Measurements from ENCODE around the gene PIEZO2.

Gene PIEZO2

DNA sequence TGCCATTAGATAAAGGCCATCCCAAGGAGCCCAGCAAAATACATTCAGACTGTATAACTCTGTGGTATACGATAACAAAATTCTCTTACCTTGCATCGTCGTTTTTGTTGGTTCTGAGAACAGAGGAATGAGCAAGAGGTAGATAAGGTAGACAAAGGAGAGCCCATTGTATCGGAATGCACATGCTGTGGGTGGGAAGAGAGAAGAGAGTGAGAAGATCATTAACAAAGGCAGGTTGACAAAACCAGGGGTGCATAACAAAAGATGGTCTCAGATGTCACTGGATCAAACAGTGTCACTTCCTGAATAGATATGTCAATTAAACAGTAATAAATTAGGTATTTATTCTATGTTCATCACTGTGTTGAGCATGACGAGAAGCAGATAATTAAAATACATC, 83.3 kb downstream of the PIEZO2 start:
- H3K27me3 ChIP-seq (ENCODE audit: control insufficient read depth, low read length), result no peaks in the 10 kb centered on the region
- H3K4me3 ChIP-seq (ENCODE audit: low read length), result no peak overlapping the region
- no peak overlapping the region for H3K4me2 ChIP-seq (ENCODE audit: low read length)
- no peak overlapping the region for H3K27ac ChIP-seq (ENCODE audit: low read depth, low read length)
- no peaks in the 10 kb centered on the region for H3K9me2 ChIP-seq (replicated peaks; ENCODE audit: control insufficient read depth, low read length)
- H3K36me3 ChIP-seq (ENCODE audit: control insufficient read depth, low read length), result no peaks in the 10 kb centered on the region
- H3K9me3 ChIP-seq (ENCODE audit: control insufficient read depth, insufficient read depth, low read length), result no peaks in the 10 kb centered on the region
- no peaks in the 10 kb centered on the region for H3K79me2 ChIP-seq (ENCODE audit: control insufficient read depth, low read length)
- H3K4me1 ChIP-seq (ENCODE audit: control insufficient read depth, low read length), result no peaks in the 10 kb centered on the region
- H4K20me1 ChIP-seq (ENCODE audit: control insufficient read depth, insufficient read depth, low read depth, low read length), result no peaks in the 10 kb centered on the region
- H3F3A ChIP-seq (ENCODE audit: control insufficient read depth, insufficient read depth), result no peaks in the 10 kb centered on the region
- no peak for TF ChIP-seq EZH2phosphoT487 (IDR thresholded peaks at IDR 0.05; ENCODE audit: borderline replicate concordance, low read length)
- TF ChIP-seq, protein P1, sequence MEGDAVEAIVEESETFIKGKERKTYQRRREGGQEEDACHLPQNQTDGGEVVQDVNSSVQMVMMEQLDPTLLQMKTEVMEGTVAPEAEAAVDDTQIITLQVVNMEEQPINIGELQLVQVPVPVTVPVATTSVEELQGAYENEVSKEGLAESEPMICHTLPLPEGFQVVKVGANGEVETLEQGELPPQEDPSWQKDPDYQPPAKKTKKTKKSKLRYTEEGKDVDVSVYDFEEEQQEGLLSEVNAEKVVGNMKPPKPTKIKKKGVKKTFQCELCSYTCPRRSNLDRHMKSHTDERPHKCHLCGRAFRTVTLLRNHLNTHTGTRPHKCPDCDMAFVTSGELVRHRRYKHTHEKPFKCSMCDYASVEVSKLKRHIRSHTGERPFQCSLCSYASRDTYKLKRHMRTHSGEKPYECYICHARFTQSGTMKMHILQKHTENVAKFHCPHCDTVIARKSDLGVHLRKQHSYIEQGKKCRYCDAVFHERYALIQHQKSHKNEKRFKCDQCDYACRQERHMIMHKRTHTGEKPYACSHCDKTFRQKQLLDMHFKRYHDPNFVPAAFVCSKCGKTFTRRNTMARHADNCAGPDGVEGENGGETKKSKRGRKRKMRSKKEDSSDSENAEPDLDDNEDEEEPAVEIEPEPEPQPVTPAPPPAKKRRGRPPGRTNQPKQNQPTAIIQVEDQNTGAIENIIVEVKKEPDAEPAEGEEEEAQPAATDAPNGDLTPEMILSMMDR (IDR thresholded peaks at IDR 0.05; ENCODE audit: low read depth, low read length, poor library complexity, severe bottlenecking), result no peak

DNA sequence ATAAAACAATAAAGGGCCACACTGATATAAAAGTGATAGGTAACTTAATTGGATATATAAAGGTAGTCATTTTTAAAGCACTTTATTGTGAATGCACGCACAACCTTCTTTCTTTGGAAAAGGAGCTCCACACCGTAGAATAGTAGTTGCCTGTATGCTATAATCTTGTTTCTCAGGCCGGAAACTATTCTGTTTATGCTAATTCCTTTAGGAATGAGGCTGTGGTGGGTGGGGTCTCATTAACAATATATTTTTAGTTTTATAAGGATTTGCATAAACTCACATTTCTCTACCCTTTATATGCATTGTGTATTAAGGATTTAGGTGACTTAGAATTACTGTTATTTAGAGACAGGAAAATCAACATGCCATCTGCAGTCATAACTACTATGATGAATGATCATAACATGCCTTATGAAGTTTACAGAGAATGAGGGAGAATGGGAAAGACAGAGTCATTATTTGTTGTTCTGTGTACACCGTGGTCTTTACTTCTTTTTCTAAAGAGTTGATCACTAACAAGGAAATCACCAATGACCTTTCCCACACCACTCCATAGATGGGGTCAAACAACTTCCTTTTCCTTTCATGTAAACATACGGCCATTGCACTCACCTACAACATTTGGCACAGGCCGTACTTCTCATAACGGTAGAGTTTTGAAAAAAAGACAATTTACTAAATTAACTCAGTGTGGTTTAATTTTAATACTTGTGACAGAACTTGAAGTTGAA, 84.5 kb downstream of the PIEZO2 start:
- no peaks in the 10 kb centered on the region for H3K27me3 ChIP-seq (ENCODE audit: control insufficient read depth, low read length)
- H3K9me2 ChIP-seq (replicated peaks; ENCODE audit: control insufficient read depth, low read length), result no peaks in the 10 kb centered on the region
- H4K20me1 ChIP-seq (ENCODE audit: control insufficient read depth, insufficient read depth, low read depth, low read length), result no peaks in the 10 kb centered on the region
- no peaks in the 10 kb centered on the region for H3K36me3 ChIP-seq (ENCODE audit: control insufficient read depth, low read length)
- H3K4me1 ChIP-seq (ENCODE audit: control insufficient read depth, low read length), result no peaks in the 10 kb centered on the region
- no peaks in the 10 kb centered on the region for H3F3A ChIP-seq (ENCODE audit: control insufficient read depth, insufficient read depth)
- no peaks in the 10 kb centered on the region for H3K79me2 ChIP-seq (ENCODE audit: control insufficient read depth, low read length)
- H3K9me3 ChIP-seq (ENCODE audit: control insufficient read depth, insufficient read depth, low read length), result no peaks in the 10 kb centered on the region
- H3K27ac ChIP-seq (ENCODE audit: low read depth, low read length), result no peak overlapping the region
- no peak overlapping the region for H3K4me3 ChIP-seq (ENCODE audit: low read length)
- TF ChIP-seq, protein P1 (IDR thresholded peaks at IDR 0.05; ENCODE audit: low read depth, low read length, poor library complexity, severe bottlenecking), result no peak
- no peak for TF ChIP-seq EZH2phosphoT487 (IDR thresholded peaks at IDR 0.05; ENCODE audit: borderline replicate concordance, low read length)
- no peak overlapping the region for H3K4me2 ChIP-seq (ENCODE audit: low read length)

DNA sequence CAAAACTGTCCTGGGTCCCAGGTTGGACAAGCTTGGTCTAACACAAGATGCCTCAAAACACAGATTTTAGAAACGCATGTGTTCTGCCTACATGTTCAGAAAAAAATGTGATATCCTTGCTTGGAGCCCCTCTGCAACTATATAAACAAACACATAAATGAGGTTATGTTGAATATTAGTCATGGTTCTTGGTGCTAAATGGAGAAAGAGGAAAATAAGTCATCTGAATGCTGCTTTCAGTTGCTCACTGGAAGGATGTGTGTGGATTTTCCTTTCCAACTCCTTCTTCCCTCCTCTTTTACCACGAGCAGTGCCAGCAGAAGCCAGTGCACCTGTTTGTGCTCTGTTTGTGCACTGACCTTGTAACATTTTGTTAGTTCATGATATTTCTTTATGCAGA, 85.3 kb downstream of the PIEZO2 start:
- Histone ChIP-seq H3F3A (ENCODE audit: control insufficient read depth, insufficient read depth) (no peaks in the 10 kb centered on the region), H3K4me2 (ENCODE audit: low read length) (no peak overlapping the region), H3K27me3 (ENCODE audit: control insufficient read depth, low read length) (no peaks in the 10 kb centered on the region), H3K9me3 (ENCODE audit: control insufficient read depth, insufficient read depth, low read length) (no peaks in the 10 kb centered on the region), H3K4me1 (ENCODE audit: control insufficient read depth, low read length) (no peaks in the 10 kb centered on the region), H3K4me3 (ENCODE audit: low read length) (no peak overlapping the region), H3K36me3 (ENCODE audit: control insufficient read depth, low read length) (no peaks in the 10 kb centered on the region), H3K79me2 (ENCODE audit: control insufficient read depth, low read length) (no peaks in the 10 kb centered on the region), H4K20me1 (ENCODE audit: control insufficient read depth, insufficient read depth, low read depth, low read length) (no peaks in the 10 kb centered on the region), H3K9me2 (replicated peaks; ENCODE audit: control insufficient read depth, low read length) (no peaks in the 10 kb centered on the region), H3K27ac (ENCODE audit: low read depth, low read length) (no peak overlapping the region)
- no peak for TF ChIP-seq EZH2phosphoT487 (IDR thresholded peaks at IDR 0.05; ENCODE audit: borderline replicate concordance, low read length)
- TF ChIP-seq, protein P1 (IDR thresholded peaks at IDR 0.05; ENCODE audit: low read depth, low read length, poor library complexity, severe bottlenecking), result no peak

Measured in DOHH2 (cell line).